H54 (cell line): ENCODE measurements around the gene BANK1.

Experiments
- DNase-seq: peaks from one replicate; pipeline ENCODE4 v3.0.0; 2011; ENCODE audit warnings: low spot score, mixed read lengths; ENCODE audit not compliant: insufficient read length
- FAIRE-seq: peaks from 3 replicates; lab custom pipeline; 2011; peaks lifted over from hg19 to GRCh38; lab: Jason Lieb, UNC
- POLR2A ChIP-seq: IDR thresholded peaks from 2 replicates; pipeline ENCODE4 v1.6.1; 2011; ENCODE audit warnings: low read depth, mild to moderate bottlenecking, low read length

Gene BANK1

GRCh38 chr4:101941816-101942358 lies 151.4 kb downstream of the BANK1 start:
- TF ChIP-seq POLR2A: no peak
- DNase-seq (no peak), FAIRE-seq (no peak)

DNA sequence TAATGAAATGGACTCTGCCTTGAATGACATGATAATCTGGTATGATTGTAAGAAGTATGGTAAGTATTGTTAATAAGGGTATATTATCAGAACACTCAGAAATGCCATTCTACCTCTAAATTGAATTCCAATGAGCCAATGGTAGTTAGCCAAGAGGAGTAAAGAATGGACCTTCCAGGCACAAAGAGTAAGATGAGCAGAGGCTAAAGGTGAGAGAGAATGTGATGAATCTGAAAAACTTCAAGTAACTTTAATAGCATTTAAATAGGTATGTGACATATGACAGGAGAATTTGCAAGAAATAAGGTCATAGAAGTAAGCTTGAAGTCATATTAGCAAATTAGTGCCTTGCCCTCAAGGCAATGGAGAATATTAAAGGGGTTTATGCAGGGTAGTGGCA lies 152.4 kb downstream of the BANK1 start:
- FAIRE-seq (no peak), DNase-seq (no peak)
- no peak for TF ChIP-seq POLR2A

- no peak for DNase-seq
- FAIRE-seq: no peak
- no peak for TF ChIP-seq POLR2A
Observed at GRCh38 chr4:101944649-101945048, 154.1 kb downstream of the BANK1 start.

- no peak for TF ChIP-seq POLR2A
- FAIRE-seq (no peak), DNase-seq (no peak)
Observed at GRCh38 chr4:101948055-101948454, 157.5 kb downstream of the BANK1 start.

DNA sequence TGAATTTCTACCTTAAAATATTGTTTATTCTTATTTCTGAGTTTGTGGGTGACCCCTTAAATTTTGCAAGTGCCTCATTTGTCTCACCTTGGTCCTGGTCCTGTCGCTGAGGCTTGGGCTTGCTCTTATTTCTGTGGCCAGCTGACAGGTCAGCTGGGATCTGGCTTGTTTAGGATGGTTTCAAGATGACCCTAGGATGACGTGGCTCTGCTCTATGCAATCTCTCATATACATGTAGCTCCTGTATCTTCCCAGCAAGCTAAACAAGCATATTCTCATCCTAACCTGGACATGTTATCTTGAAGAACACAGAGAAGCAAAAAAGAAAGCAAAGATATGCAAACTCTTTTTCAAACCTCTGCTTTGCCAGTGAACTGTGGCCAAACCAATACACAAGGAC lies 158.4 kb downstream of the BANK1 start:
- DNase-seq: no peak
- no peak for FAIRE-seq
- TF ChIP-seq POLR2A: no peak

- FAIRE-seq (no peak), DNase-seq (no peak)
- no peak for TF ChIP-seq POLR2A
Observed at GRCh38 chr4:101950258-101950979, 159.9 kb downstream of the BANK1 start.

DNA sequence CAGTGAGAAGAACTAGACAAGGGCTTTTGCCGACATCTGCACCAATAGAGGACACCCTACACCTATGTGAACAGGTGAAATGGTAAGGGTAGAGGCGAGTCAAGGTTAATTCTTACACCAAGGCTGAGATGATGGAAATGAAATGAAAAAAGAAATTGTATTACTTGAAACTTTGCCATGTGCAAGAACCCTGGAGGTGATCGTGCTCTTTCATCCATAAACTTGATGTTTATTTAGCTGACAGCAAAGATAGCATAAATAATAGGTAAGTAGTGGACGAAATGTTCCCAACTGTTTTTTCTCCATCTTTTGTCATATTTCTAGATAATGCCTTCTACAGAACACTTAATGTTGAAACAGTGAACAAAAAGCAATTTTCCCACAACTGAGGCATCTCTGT lies 162.5 kb downstream of the BANK1 start:
- no peak for TF ChIP-seq POLR2A
- FAIRE-seq: no peak
- DNase-seq: no peak

- TF ChIP-seq POLR2A: no peak
Observed at GRCh38 chr4:101953949-101954348, 163.4 kb downstream of the BANK1 start.

DNA sequence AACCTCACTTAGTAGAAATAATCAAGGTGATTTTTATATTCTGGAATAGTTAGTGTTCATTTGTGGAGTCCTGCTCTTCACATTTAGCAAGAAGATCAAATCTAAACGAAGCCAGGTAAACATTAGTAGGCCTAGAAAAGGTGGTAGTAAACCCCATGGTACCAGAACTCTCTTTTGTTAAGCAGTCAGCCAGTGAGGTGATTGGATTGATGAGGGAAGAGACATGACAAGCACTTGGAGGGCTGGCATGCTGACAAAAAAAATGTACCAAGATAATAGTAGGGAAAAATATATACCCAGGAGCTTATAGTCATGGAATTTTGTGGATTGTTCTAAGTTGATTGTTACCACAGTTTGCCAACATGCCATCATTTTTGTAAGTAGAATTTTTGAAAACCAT lies 163.8 kb downstream of the BANK1 start:
- no peak for TF ChIP-seq POLR2A
- DNase-seq (no peak), FAIRE-seq (no peak)

More at GRCh38 chr4:101953949-101954348, 163.4 kb downstream of the BANK1 start:
- FAIRE-seq (peak; percentile 80), DNase-seq (no peak)

- TF ChIP-seq POLR2A: no peak
- FAIRE-seq (peak; percentile 52), DNase-seq (no peak)
Observed at GRCh38 chr4:101954975-101955678, 164.6 kb downstream of the BANK1 start.

GRCh38 chr4:101956068-101956825 lies 165.7 kb downstream of the BANK1 start:
- DNase-seq (no peak), FAIRE-seq (no peak)
- TF ChIP-seq POLR2A: no peak

DNA sequence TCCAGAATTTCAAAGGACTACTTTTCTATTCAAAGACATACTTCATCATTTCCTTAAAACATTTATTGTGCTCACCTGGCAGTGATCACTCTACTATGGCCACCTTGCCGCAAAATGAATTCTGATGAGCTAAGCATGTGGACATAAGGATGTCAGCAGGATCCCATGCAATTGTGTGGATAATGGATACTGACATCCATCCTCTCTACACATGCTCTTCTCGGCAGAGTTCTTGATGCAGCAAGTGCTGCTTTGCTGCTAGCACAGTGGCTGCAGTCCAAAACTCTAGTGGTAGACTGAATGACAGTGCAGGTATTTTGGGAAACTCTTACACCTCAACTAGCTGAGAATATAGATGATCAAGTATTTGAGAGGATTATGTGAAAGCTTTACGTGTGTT lies 168.0 kb downstream of the BANK1 start:
- no peak for TF ChIP-seq POLR2A
- FAIRE-seq: no peak
- DNase-seq: no peak

GRCh38 chr4:101960431-101960830 lies 169.9 kb downstream of the BANK1 start:
- TF ChIP-seq POLR2A: no peak
- FAIRE-seq: no peak
- DNase-seq: no peak

DNA sequence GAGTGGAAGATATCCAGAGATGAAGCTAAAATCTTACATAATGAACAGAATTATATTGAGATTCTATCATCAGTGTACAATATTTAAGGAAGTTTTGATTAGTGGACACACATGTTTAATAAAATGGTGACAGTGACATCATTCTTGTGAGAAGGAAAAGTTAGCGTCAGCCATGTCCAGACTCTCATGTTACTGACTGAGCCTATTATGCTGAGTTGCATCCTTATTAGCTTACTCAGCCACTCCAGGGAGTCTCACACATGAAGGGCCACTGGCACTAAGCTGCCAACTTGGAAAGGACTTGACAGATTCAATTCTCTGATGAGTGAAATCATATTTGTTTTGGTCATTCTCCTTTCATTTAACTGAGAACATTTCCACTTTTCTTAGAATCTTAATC lies 170.6 kb downstream of the BANK1 start:
- FAIRE-seq: peak; percentile 79
- TF ChIP-seq POLR2A: no peak
- peak; percentile 3 for DNase-seq
